DMS153 treated with DMSO at 0.1 percent for 48 hours (cell line): ENCODE data around the gene TM9SF2.
"Not testable (repeated sequence)": the region's sequence is repeated elsewhere in the genome, so short reads cannot be mapped to it uniquely, and the experiment has no call there.

ENCODE experiments used
- DNase-seq: peaks from one replicate; lab custom pipeline; 2025; ENCODE audit not compliant: unreplicated experiment; lab: John Stamatoyannopoulos, UW

TM9SF2 gene

GRCh38 chr13:99527301-99527700 lies 26.0 kb downstream of the TM9SF2 start:
- DNase-seq, result no peak

- DNase-seq, result peak; percentile 23
Observed at GRCh38 chr13:99528547-99528946, 27.3 kb downstream of the TM9SF2 start.

GRCh38 chr13:99536023-99536422 lies 34.8 kb downstream of the TM9SF2 start:
- DNase-seq, result no peak

GRCh38 chr13:99540530-99540929 lies 39.3 kb downstream of the TM9SF2 start:
- no peak for DNase-seq

- no peak for DNase-seq
Observed at GRCh38 chr13:99542788-99543406, 41.6 kb downstream of the TM9SF2 start.

- no peak for DNase-seq
Observed at GRCh38 chr13:99545361-99545760, 44.1 kb downstream of the TM9SF2 start.

GRCh38 chr13:99545979-99546378 lies 44.7 kb downstream of the TM9SF2 start:
- no peak for DNase-seq

GRCh38 chr13:99546878-99547277 lies 45.6 kb downstream of the TM9SF2 start:
- no peak for DNase-seq

- DNase-seq, result no peak
Observed at GRCh38 chr13:99548448-99548847, 47.2 kb downstream of the TM9SF2 start.

- no peak for DNase-seq
Observed at GRCh38 chr13:99553033-99553432, 51.8 kb downstream of the TM9SF2 start.

- no peak for DNase-seq
Observed at GRCh38 chr13:99555149-99555548, 53.9 kb downstream of the TM9SF2 start.

- DNase-seq, result no peak
Observed at GRCh38 chr13:99556867-99557443, 55.7 kb downstream of the TM9SF2 start.

- no peak for DNase-seq
Observed at GRCh38 chr13:99558570-99559180, 57.4 kb downstream of the TM9SF2 start.

- no peak for DNase-seq
Observed at GRCh38 chr13:99559560-99559959, 58.3 kb downstream of the TM9SF2 start.

GRCh38 chr13:99563404-99563803 lies 62.1 kb downstream of the TM9SF2 start:
- no peak for DNase-seq

GRCh38 chr13:99564386-99564785 lies 63.1 kb downstream of the TM9SF2 start:
- no peak for DNase-seq

- DNase-seq, result no peak
Observed at GRCh38 chr13:99565478-99566124, 64.3 kb downstream of the TM9SF2 start.

GRCh38 chr13:99566125-99567083 lies 65.1 kb downstream of the TM9SF2 start:
- DNase-seq, result no peak

GRCh38 chr13:99568901-99569300 lies 67.6 kb downstream of the TM9SF2 start:
- DNase-seq, result not testable (repeated sequence)

GRCh38 chr13:99572131-99572530 lies 70.9 kb downstream of the TM9SF2 start:
- DNase-seq, result no peak

- DNase-seq, result no peak
Observed at GRCh38 chr13:99572921-99573320, 71.6 kb downstream of the TM9SF2 start.
